ENCODE data around the gene ZNF19. TPM values are rescaled to one million over a fixed set of nuclear protein-coding genes. Genes with fewer than 3 reads are reported as not detected.

ZNF19 gene
- total RNA-seq, 1 experiment from 2014 or later: 2.6 TPM

DNA sequence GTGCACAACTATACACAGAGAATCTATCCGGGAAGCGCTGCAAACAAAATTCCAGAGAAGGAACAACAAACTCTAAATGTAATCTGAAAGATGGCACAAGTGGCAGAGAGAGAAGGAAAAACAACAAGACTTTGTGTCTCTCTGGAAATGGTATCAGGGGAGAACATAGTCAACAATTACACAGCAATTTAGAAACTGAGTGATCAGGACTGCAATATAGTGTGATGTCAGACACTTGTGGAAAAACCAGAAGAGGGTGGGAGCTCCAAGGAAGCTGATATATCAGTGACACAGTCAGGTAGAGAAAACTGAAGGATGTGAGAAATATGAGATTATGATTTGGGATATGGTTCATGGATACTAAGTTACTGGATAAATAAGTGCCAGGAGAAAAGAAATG is 8.2 kb downstream of the ZNF19 start:
- no TSS peak for BruUV-seq (replicated peaks)
- H3K27ac ChIP-seq (ENCODE audit: low read depth, low read length, poor library complexity, severe bottlenecking): no peak overlapping the region
- intact Hi-C loops (cut with micrococcal nuclease; ENCODE audit: unreplicated experiment): no loop called here
- H3K36me3 ChIP-seq (ENCODE audit: insufficient read depth, low read length, poor library complexity, severe bottlenecking): no peaks in the 10 kb centered on the region
- no peaks in the 10 kb centered on the region for H3K27me3 ChIP-seq (replicated peaks; ENCODE audit: insufficient read depth, low read depth, low read length, poor library complexity)
- POLR2A ChIA-PET (ENCODE audit: low non-redundant PET): no interaction called here
- TF ChIP-seq, protein P1, sequence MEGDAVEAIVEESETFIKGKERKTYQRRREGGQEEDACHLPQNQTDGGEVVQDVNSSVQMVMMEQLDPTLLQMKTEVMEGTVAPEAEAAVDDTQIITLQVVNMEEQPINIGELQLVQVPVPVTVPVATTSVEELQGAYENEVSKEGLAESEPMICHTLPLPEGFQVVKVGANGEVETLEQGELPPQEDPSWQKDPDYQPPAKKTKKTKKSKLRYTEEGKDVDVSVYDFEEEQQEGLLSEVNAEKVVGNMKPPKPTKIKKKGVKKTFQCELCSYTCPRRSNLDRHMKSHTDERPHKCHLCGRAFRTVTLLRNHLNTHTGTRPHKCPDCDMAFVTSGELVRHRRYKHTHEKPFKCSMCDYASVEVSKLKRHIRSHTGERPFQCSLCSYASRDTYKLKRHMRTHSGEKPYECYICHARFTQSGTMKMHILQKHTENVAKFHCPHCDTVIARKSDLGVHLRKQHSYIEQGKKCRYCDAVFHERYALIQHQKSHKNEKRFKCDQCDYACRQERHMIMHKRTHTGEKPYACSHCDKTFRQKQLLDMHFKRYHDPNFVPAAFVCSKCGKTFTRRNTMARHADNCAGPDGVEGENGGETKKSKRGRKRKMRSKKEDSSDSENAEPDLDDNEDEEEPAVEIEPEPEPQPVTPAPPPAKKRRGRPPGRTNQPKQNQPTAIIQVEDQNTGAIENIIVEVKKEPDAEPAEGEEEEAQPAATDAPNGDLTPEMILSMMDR (conservative IDR thresholded peaks at IDR 0.05; ENCODE audit: low read depth, low read length): no peak
- TF ChIP-seq EZH2 (IDR thresholded peaks at IDR 0.05; ENCODE audit: borderline replicate concordance, low read depth, low read length, poor library complexity, severe bottlenecking): no peak
- H3K4me3 ChIP-seq (ENCODE audit: low read depth, low read length, poor library complexity, severe bottlenecking): no peak overlapping the region
- CTCF ChIA-PET: no interaction called here
- DNase-seq (ENCODE audit: low spot score): no peak
- peaks cover 4% of the 10 kb centered on the region for H3K4me1 ChIP-seq (ENCODE audit: insufficient read depth, low read length, poor library complexity, severe bottlenecking)
- H3K9me3 ChIP-seq (ENCODE audit: low read depth, low read length, poor library complexity, severe bottlenecking): no peaks in the 10 kb centered on the region

DNA sequence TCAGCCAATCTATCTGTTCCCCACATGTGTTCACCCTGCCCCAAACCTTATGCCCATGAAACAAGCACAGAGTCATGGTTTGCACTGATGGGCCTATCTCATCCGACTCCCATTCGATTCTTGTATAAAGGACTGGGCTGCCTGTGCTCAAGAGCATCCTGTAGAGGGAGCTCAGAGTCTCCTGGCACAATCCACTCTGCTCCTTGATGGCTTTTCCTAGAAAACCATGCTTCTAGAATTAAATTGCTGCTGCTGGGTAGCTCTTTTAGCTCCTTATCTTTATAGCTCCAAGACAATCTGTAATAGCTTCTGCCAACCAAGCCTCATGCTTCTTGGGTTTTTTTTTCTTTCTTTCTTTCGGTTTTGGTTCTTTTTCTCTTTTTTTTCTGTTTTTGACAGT is 9.7 kb downstream of the ZNF19 start:
- peak; percentile 47 for DNase-seq (ENCODE audit: low spot score)
- Histone ChIP-seq H3K4me1 (ENCODE audit: insufficient read depth, low read length, poor library complexity, severe bottlenecking) (peaks cover 4% of the 10 kb centered on the region), H3K27me3 (replicated peaks; ENCODE audit: insufficient read depth, low read depth, low read length, poor library complexity) (no peaks in the 10 kb centered on the region), H3K27ac (ENCODE audit: low read depth, low read length, poor library complexity, severe bottlenecking) (no peak overlapping the region), H3K36me3 (ENCODE audit: insufficient read depth, low read length, poor library complexity, severe bottlenecking) (no peaks in the 10 kb centered on the region), H3K4me3 (ENCODE audit: low read depth, low read length, poor library complexity, severe bottlenecking) (no peak overlapping the region), H3K9me3 (ENCODE audit: low read depth, low read length, poor library complexity, severe bottlenecking) (no peaks in the 10 kb centered on the region)
- TF ChIP-seq, protein P1 (conservative IDR thresholded peaks at IDR 0.05; ENCODE audit: low read depth, low read length): peak; percentile 70
- no peak for TF ChIP-seq EZH2 (IDR thresholded peaks at IDR 0.05; ENCODE audit: borderline replicate concordance, low read depth, low read length, poor library complexity, severe bottlenecking)
- intact Hi-C loops (cut with micrococcal nuclease; ENCODE audit: unreplicated experiment): no loop called here
- CTCF ChIA-PET: interaction anchor here (0.5 kb wide), 1 partner anchor 13 kb away, joined by 3 read pairs; no protein-coding TSS in a partner anchor
- POLR2A ChIA-PET (ENCODE audit: low non-redundant PET): no interaction called here
- no TSS peak for BruUV-seq (replicated peaks)

DNA sequence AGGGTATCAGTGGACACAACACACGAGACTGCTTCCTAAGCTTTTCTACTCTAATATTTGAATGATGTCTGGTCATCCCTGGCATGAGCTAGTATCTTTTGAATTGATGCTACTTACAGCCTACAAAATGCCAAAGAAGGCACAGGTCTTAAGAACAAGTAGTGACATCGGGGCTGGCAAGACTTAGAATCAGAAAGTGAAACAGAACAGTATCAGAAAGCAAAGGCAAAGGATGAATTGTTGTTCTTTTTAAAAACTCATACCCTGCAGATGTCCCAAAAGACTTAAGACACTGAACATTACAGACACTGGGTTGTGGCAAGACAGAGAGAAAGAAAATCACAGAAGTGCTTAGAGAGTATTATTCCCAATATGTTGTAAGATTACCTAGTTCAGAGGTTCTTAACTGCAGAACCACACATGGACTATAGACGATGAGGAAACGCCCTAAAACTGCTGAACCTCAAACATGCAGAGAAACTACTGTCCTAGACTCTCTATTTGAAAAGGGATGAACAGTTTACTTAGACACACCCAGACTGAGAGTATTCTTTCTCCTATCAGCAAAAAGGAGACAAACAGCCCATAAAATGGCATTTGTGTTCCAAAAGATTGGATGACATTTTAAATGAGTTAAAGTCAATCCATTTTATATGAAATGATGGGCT is 12.5 kb downstream of the ZNF19 start:
- POLR2A ChIA-PET (ENCODE audit: low non-redundant PET): no interaction called here
- no TSS peak for BruUV-seq (replicated peaks)
- Histone ChIP-seq H3K4me1 (ENCODE audit: insufficient read depth, low read length, poor library complexity, severe bottlenecking) (no peaks in the 10 kb centered on the region), H3K4me3 (ENCODE audit: low read depth, low read length, poor library complexity, severe bottlenecking) (no peak overlapping the region), H3K9me3 (ENCODE audit: low read depth, low read length, poor library complexity, severe bottlenecking) (no peaks in the 10 kb centered on the region), H3K36me3 (ENCODE audit: insufficient read depth, low read length, poor library complexity, severe bottlenecking) (no peaks in the 10 kb centered on the region), H3K27ac (ENCODE audit: low read depth, low read length, poor library complexity, severe bottlenecking) (no peak overlapping the region), H3K27me3 (replicated peaks; ENCODE audit: insufficient read depth, low read depth, low read length, poor library complexity) (no peaks in the 10 kb centered on the region)
- DNase-seq (ENCODE audit: low spot score): no peak
- TF ChIP-seq EZH2 (IDR thresholded peaks at IDR 0.05; ENCODE audit: borderline replicate concordance, low read depth, low read length, poor library complexity, severe bottlenecking): no peak
- intact Hi-C loops (cut with micrococcal nuclease; ENCODE audit: unreplicated experiment): no loop called here
- CTCF ChIA-PET: no interaction called here

DNA sequence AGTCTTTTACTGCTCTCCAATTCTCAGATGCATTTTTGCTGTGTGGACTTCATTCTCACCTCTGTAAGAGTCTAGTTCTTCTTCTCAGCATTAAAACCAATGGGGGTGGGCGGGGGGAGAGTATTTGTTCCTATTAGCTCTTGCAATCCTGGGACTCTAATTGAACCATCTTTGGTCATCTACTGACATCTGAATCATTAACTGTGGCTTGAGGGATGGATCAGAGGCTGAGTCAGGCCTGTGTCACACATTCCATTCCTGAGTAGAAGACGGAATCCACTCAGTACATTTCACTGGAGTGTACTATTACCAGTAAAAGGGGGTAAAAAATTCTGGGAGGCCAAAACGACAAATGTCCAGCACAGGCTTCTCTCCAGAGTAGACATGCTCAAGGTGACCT is 14.3 kb downstream of the ZNF19 start:
- ChIA-PET CTCF (no interaction called here), POLR2A (ENCODE audit: low non-redundant PET) (no interaction called here)
- BruUV-seq (replicated peaks): no TSS peak
- no peak for DNase-seq (ENCODE audit: low spot score)
- Histone ChIP-seq H3K4me3 (ENCODE audit: low read depth, low read length, poor library complexity, severe bottlenecking) (no peak overlapping the region), H3K9me3 (ENCODE audit: low read depth, low read length, poor library complexity, severe bottlenecking) (no peaks in the 10 kb centered on the region), H3K27ac (ENCODE audit: low read depth, low read length, poor library complexity, severe bottlenecking) (no peak overlapping the region), H3K4me1 (ENCODE audit: insufficient read depth, low read length, poor library complexity, severe bottlenecking) (no peaks in the 10 kb centered on the region), H3K27me3 (replicated peaks; ENCODE audit: insufficient read depth, low read depth, low read length, poor library complexity) (no peaks in the 10 kb centered on the region), H3K36me3 (ENCODE audit: insufficient read depth, low read length, poor library complexity, severe bottlenecking) (no peaks in the 10 kb centered on the region)
- TF ChIP-seq, protein P1 (conservative IDR thresholded peaks at IDR 0.05; ENCODE audit: low read depth, low read length): no peak
- TF ChIP-seq EZH2 (IDR thresholded peaks at IDR 0.05; ENCODE audit: borderline replicate concordance, low read depth, low read length, poor library complexity, severe bottlenecking): no peak
- intact Hi-C loops (cut with micrococcal nuclease; ENCODE audit: unreplicated experiment): no loop called here
